ENCODE results near the gene KSR1. TPM values are rescaled to one million over a fixed set of nuclear protein-coding genes. Genes with fewer than 3 reads are reported as not detected.

The KSR1 gene
- total RNA-seq, 1 experiment from 2014 or later: 4.5 TPM

- no peak for DNase-seq
- CTCF ChIA-PET: no interaction called here
- no peak overlapping the region for H3K4me3 Mint-ChIP-seq (ENCODE audit: low read depth, unreplicated experiment)
- intact Hi-C loops (cut with micrococcal nuclease; ENCODE audit: unreplicated experiment): no loop called here
- no peaks in the 10 kb centered on the region for H3K4me1 Mint-ChIP-seq (ENCODE audit: low read depth, unreplicated experiment)
- H3K36me3 Mint-ChIP-seq (ENCODE audit: insufficient read depth, unreplicated experiment): no peaks in the 10 kb centered on the region
- BruUV-seq (replicated peaks): no TSS peak
- H3K27ac Mint-ChIP-seq (ENCODE audit: unreplicated experiment): no peak overlapping the region
- no peaks in the 10 kb centered on the region for H3K9me3 Mint-ChIP-seq (ENCODE audit: low read depth, unreplicated experiment)
- H3K27me3 Mint-ChIP-seq (ENCODE audit: unreplicated experiment): peaks cover 62% of the 10 kb centered on the region
- TF ChIP-seq CTCF (IDR thresholded peaks at IDR 0.05; ENCODE audit: unreplicated experiment): no peak
Observed at GRCh38 chr17:27674335-27674734, 218.1 kb downstream of the KSR1 start.

Other genes with a start within 250 kb of the KSR1 start
- gene WSB1, start 162.3 kb upstream of the KSR1 start, total RNA-seq (2022): 60.7 and 79.7 TPM in 2 replicates
- 93.1 and 214 TPM in 2 replicates for gene LGALS9, start 174.7 kb downstream of the KSR1 start, total RNA-seq (2022)